HG02588 (cell line): ENCODE data around the gene KRT36.

Experiments
- ATAC-seq: cut with Tn5 transposase; IDR thresholded peaks from one replicate; pipeline ENCODE4 v1.9.1; 2021; ENCODE audit warnings: mild to moderate bottlenecking, moderate library complexity; ENCODE audit not compliant: unreplicated experiment

The KRT36 gene

DNA sequence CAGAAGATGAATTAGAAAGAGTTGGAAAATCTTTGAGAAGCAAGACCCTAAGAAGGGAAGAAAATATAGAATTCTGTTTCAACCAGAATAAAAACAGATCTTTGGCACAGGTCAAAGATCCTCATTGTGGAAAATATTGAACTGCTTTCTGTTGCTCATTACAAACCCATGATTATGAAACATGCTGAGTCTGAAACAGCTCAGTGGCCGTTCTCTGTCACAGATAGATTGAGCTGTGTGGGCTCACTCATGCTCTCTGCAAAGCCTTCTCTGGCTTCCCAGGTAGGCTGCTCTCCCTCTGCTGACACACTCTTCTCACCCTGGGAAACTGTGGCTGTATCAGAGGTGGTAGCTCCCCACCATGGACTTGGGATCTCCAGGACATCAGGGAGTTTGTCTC, 45.5 kb downstream of the KRT36 start:
- no peak for ATAC-seq

DNA sequence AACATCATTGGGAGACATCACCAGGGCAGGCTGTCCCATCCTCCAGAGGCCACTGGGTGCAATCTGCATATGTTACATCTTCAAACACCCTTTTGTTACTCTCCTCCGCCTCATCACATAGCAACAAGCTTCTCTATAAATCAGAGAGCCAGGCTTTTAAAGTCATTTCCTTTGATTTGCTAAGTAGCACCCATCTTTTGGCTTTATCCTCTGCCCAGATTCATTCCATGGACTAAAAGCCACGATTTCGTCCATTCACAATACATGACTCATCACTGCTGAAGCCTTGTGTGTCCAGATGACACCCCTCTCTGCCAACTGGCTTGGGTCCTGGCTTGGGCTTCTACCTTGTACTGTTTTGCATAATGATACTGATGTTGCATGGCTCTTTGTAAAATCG, 47.0 kb downstream of the KRT36 start:
- ATAC-seq = no peak

DNA sequence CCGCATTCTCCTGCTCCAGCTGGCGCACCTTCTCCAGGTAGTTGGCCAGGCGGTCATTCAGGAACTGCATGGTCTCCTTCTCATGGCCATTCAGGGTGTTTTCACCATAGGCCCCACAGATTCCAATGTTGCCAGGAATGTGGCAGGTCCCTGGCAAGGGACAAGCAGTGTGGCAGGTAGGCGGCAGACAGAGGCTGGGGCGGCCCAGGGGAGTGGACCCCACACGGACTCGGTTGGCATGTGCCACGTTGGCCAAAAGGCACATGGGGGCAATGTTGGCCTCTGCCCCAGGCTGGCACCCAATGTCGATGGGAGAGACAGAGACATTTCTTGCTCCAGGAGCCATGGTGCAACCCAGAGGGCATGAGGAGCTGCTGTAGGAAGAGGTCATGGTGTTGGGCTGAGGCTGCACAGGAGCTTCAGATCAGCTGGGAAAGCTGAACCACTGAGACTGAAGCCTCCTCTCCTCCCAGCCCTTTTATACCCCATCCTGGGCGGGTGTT, 49.1 kb downstream of the KRT36 start, which contains the start of gene KRT38:
Gene KRT38 (minus strand): TSS at position 453 of the 503 bp plus-strand sequence. CDS start 62 bp downstream, at position 391.
- no peak for ATAC-seq

DNA sequence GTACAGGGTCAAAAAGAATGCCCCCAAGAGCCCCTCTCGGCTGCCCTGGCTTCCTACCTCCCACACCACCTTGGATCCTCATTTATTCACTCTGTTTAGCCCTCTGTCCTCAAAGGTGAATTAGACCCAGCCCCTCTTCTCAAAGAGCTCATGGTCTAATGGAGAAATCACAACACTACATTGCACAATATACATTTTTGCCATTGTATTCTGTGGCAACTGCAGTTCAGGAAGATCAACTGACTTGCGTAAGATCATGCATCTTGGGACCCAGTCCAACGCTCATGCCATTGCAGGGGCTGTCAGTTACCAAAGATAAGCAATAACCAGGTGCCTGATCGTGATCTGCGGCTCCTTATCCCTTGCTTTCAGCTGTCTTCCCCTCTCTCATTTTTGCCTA, 50.3 kb downstream of the KRT36 start:
- ATAC-seq = no peak

DNA sequence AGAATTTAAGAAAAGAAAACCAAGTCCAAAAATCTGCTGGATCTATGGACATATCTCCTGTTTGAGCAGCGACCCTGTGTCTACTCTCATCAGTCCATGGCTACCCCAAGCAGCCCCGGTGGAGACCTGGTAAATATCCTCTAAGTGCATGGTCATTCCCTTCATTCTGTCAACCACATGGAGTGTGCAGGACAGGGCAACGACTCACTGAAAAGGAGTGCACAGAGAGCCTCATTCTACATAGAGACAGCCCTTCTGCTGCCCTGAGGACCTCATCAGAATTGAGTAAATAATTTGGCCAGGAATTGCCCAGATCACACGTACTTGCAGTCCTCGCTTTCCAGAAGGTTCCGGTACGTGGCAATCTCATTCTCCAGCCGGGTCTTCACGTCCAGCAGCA, 51.9 kb downstream of the KRT36 start:
- no peak for ATAC-seq

DNA sequence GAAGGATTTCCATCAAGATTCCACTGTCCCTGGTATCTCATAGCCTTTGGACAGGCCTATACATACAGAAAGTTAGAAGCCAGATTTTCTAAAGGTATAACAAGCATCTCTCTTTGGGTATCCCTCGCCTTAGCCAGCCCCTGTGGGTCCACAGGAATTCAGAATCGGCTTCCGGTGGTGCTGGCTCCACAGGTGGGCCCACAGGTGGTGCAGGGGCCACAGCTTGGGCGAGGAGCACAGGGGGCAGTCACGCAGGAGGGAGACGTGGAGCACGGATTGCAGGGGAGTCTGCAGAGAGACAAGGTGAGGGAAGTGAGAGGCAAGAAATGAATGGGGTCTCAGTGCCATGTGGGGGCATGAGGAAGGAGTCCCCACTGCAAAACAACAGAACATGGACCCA, 52.5 kb downstream of the KRT36 start:
- no peak for ATAC-seq
